Heart right ventricle (tissue), 16 donors: ENCODE results near the gene FRMD8. TPM values are rescaled to one million over a fixed set of nuclear protein-coding genes. Genes with fewer than 3 reads are reported as not detected.

Experiments used
- ATAC-seq, 8 donors: fragments of 200-7000 bp; cut with Tn5 transposase; one replicate each; pipeline ENCODE4 v1.9.1; 2020; ENCODE audit warnings: mild to moderate bottlenecking in 8 of 8, moderate library complexity in 8 of 8, moderate number of reproducible peaks in 1 of 8
- DNase-seq, 2 donors: peaks; one replicate each; pipeline ENCODE4 v3.0.0-alpha.2; 2020
- H3K27ac ChIP-seq, 10 donors: fragments of 200-600 bp; sonication (generic) in 2 of 10; one replicate each; pipeline versions ENCODE4 v1.5.0 to v1.8.0; 2020 to 2022; ENCODE audit warnings: mild to moderate bottlenecking in 3 of 10
- H3K27me3 ChIP-seq, 7 donors: fragments of 200-600 bp; one replicate each; pipeline ENCODE4 v1.8.0; 2021 to 2022; ENCODE audit warnings: mild to moderate bottlenecking in 2 of 7
- H3K36me3 ChIP-seq, 9 donors: fragments of 200-600 bp; sonication (generic) in 1 of 9; one replicate each; pipeline versions ENCODE4 v1.5.0 to v1.8.0; 2020 to 2022; ENCODE audit warnings: mild to moderate bottlenecking in 2 of 9
- H3K4me1 ChIP-seq, 9 donors: fragments of 200-600 bp; sonication (generic) in 1 of 9; one replicate each; pipeline versions ENCODE4 v1.5.0 to v1.8.0; 2020 to 2022; ENCODE audit warnings: mild to moderate bottlenecking in 4 of 9
- H3K4me3 ChIP-seq, 10 donors: fragments of 200-600 bp; sonication (generic) in 2 of 10; one replicate each; pipeline versions ENCODE4 v1.5.0 to v1.8.0; 2020 to 2022; ENCODE audit warnings: mild to moderate bottlenecking in 7 of 10, moderate library complexity in 2 of 10
- H3K9me3 ChIP-seq, 11 donors: fragments of 200-600 bp in 10 of 11; sonication (generic) in 2 of 11; one replicate each; pipeline versions ENCODE4 v1.5.0 to v1.8.0; 2013 to 2022; ENCODE audit warnings: mild to moderate bottlenecking in 2 of 11, control low read depth in 1 of 11, moderate library complexity in 1 of 11
- CTCF ChIP-seq, 9 donors: fragments of 200-600 bp; sonication (generic) in 2 of 9; IDR thresholded peaks; one replicate each; pipeline versions ENCODE4 v1.5.0 to v1.8.0; 2021 to 2022; ENCODE audit warnings: antibody characterized with exemption in 9 of 9, mild to moderate bottlenecking in 5 of 9, moderate library complexity in 1 of 9
- WGBS, 2 donors: extraction: QIAGEN DNeasy Blood & Tissue Kit; methylation state at CpG; one replicate each; pipeline ENCODE4 v1.1.7; 2013; ENCODE audit warnings: inconsistent platforms in 1 of 2; 5-methylcytosine and 5-hydroxymethylcytosine counted together
- intact Hi-C, 10 donors: fragments of 100-400 bp; cut with DNase I; formaldehyde crosslinking; loops; one replicate each; pipeline versions ENCODE4 v1.11.1 to v1.14.2; 2022
- polyA plus RNA-seq, 2 donors: library from polyadenylated mRNA; stranded (reverse); fragments of 200-250 nt; gene quantifications; one replicate each; pipeline ENCODE4 v1.2.3, GENCODE V29; 2013
- total RNA-seq, 10 donors: library from RNA; stranded (reverse); fragmentation: NEBNext Ultra II Directional in 3 of 10; extraction: Animal tissue kit (Norgen Biotek cat#: 25700) in 3 of 10; gene quantifications; one replicate each; pipeline versions ENCODE4 v1.2.1 to v1.2.4, GENCODE V29; 2021 to 2023
- donor health status: Arrhythmogenic right ventricular cardiomyopathy.
- donor health status: ischemic (EF 13 %, LVEDD 7.1; RV severe dilation, severe dysfunction).
- donor health status: healthy with polysubstance abuse.
- donor health status: DM: no; HTN: yes; CAD: no.
- donor health status: DM: no; HTN: no; CAD: no.
- donor health status: ischemic (EF 25% LVEDD 6.9; RV normal size, moderate dysfunction).
- donor health status: ischemic (EF 25% LVEDD 5.7; RV mildly dilated, moderate dysfunction).
- donor health status: healthy.
- donor health status: DM: yes; HTN: yes; CAD: no.
- donor health status: Ischemic cardiomyopathy.
- donor health status: ischemic (EF 35%, LVEDD 5.7; RV mildly dilated, moderate dysfunction).
- donor health status: nonischemic (EF 11% LVEDD 7.7; RV severe dilation, severe dysfunction).
- donor health status: DM: yes; HTN: yes; CAD: no.
- donor health status: PGD.
- donor health status: ischemic (EF 29% LVEDD 5.4; RV normal size, mild dysfunction).
- donor health status: nonischemic (EF 23%, LVEDD 6.1; RV moderate dilation, normal function).

FRMD8 gene
- total and polyA plus RNA-seq, 12 donors: 6.0 to 16.9 (median 12.1) TPM

GRCh38 chr11:65383778-65384177 is 2.7 kb upstream of the FRMD8 start:
- Histone ChIP-seq H3K27ac (peak overlapping the region; percentile 94 to 99 (median 98)), H3K4me3 (no peak overlapping the region), H3K4me1 (peaks cover 13 to 83% (median 63%) of the 10 kb centered on the region in 9 donors), H3K9me3 (no peaks in the 10 kb centered on the region), H3K27me3 (no peaks in the 10 kb centered on the region), H3K36me3 (peaks cover 0 to 14% (median 0%) of the 10 kb centered on the region in 9 donors)
- no peak for ATAC-seq
- 91 to 95% methylated on average over 6 of the region's 6 CpGs for WGBS, 2 donors
- no peak for TF ChIP-seq CTCF (IDR thresholded peaks at IDR 0.05)
- intact Hi-C loops: loop anchor here in 7 of 10 donors (2.0 to 5.0 kb wide), 7 partner anchors 33 to 129 kb away; no protein-coding TSS in a partner anchor
- DNase-seq: no peak

- Histone ChIP-seq H3K27me3 (no peaks in the 10 kb centered on the region), H3K4me3 (no peak overlapping the region), H3K9me3 (no peaks in the 10 kb centered on the region), H3K4me1 (peaks cover 13 to 89% (median 69%) of the 10 kb centered on the region in 9 donors), H3K36me3 (peaks cover 0 to 14% (median 0%) of the 10 kb centered on the region in 9 donors), H3K27ac (peak overlapping the region in 9 of 10 donors; percentile 90 to 99 (median 98))
- intact Hi-C loops: loop anchor here in 3 of 10 donors (5.0 kb wide), 3 partner anchors 33 to 128 kb away; no protein-coding TSS in a partner anchor
- no peak for DNase-seq
- no peak for TF ChIP-seq CTCF (IDR thresholded peaks at IDR 0.05)
- ATAC-seq: no peak
- WGBS, 2 donors: 50 to 55% methylated on average over 8 of the region's 8 CpGs
Observed at GRCh38 chr11:65384301-65384889, 2.0 kb upstream of the FRMD8 start.

- ATAC-seq: no peak
- Histone ChIP-seq H3K9me3 (no peaks in the 10 kb centered on the region), H3K4me3 (peak overlapping the region in 2 of 10 donors; percentile 11 to 97), H3K27ac (peak overlapping the region in 7 of 10 donors; percentile 28 to 98 (median 87)), H3K27me3 (no peaks in the 10 kb centered on the region), H3K4me1 (peaks cover 21 to 91% (median 71%) of the 10 kb centered on the region in 9 donors), H3K36me3 (peaks cover 0 to 50% (median 4%) of the 10 kb centered on the region in 9 donors)
- WGBS, 2 donors: 94 to 98% methylated on average over 4 of the region's 4 CpGs
- DNase-seq: no peak
- intact Hi-C loops: no loop called here
- TF ChIP-seq CTCF (IDR thresholded peaks at IDR 0.05): no peak
Observed at GRCh38 chr11:65388731-65389130, 2.3 kb downstream of the FRMD8 start.

GRCh38 chr11:65389294-65389980 is 3.0 kb downstream of the FRMD8 start:
- no peaks in the 10 kb centered on the region for H3K27me3 ChIP-seq
- intact Hi-C loops: no loop called here
- H3K4me3 ChIP-seq: peak overlapping the region in 3 of 10 donors; percentile 1 to 22 (median 11)
- TF ChIP-seq CTCF (IDR thresholded peaks at IDR 0.05): no peak
- 90 to 91% methylated on average over 20 of the region's 20 CpGs for WGBS, 2 donors
- H3K4me1 ChIP-seq: peaks cover 21 to 84% (median 71%) of the 10 kb centered on the region in 9 donors
- ATAC-seq (no peak), DNase-seq (no peak)
- peaks cover 0 to 57% (median 7%) of the 10 kb centered on the region in 9 donors for H3K36me3 ChIP-seq
- peak overlapping the region in 9 of 10 donors; percentile 18 to 98 (median 87) for H3K27ac ChIP-seq
- H3K9me3 ChIP-seq: no peaks in the 10 kb centered on the region
